K562 (cell line): Measurements from ENCODE around the gene B3GAT2. TPM values are rescaled to one million over a fixed set of nuclear protein-coding genes. Genes with fewer than 3 reads are reported as not detected.

Experiments used
- ATAC-seq: fragments of 200-7000 bp; cut with Tn5 transposase; 3 replicates; pipeline ENCODE4 v1.9.1; 2020; ENCODE audit warnings: moderate library complexity
- BruUV-seq: library from RNA; stranded (reverse); fragments of 400-500 nt; replicated peaks from 2 replicates; lab custom pipeline; 2021; lab: Mats Ljungman, UMichigan
- CTCF ChIA-PET: fragments of 300-600 bp; formaldehyde crosslinking; extraction: SDS; loops from one replicate; lab custom pipeline; 2021; ENCODE audit warnings: low intra/inter-chr PET ratio; lab: Yijun Ruan, JAX
- POLR2A ChIA-PET: fragments of 300-600, 350-650 bp; sonication (Branson Sonifier 250); formaldehyde crosslinking; extraction: SDS; loops from one replicate; lab custom pipeline; 2021; ENCODE audit warnings: antibody characterized with exemption, inconsistent platforms; lab: Yijun Ruan, JAX
- DNase-seq, 4 experiments: peaks; one replicate each; pipeline versions ENCODE4 v3.0.0 to v3.0.0-alpha.2; 2011 to 2018; ENCODE audit warnings: low spot score in 3 of 4, mixed read lengths in 3 of 4; ENCODE audit errors: extremely low read depth in 1 of 4
- FAIRE-seq: peaks from 2 replicates; lab custom pipeline; 2011; peaks lifted over from hg19 to GRCh38; lab: Jason Lieb, UNC
- H2AFZ ChIP-seq: 2 replicates; pipeline ENCODE4 v1.6.0; 2011; ENCODE audit warnings: low read depth, low read length, control low read depth, inconsistent platforms
- H3K27ac ChIP-seq: fragments of 200-600 bp; 3 replicates; pipeline ENCODE4 v1.8.0; 2011; ENCODE audit warnings: low read depth, mild to moderate bottlenecking, control low read depth, inconsistent platforms, low read length, moderate library complexity, mixed read lengths; ENCODE audit errors: extremely low read depth
- H3K27me3 ChIP-seq, 2 experiments: fragments of 300-600 bp in 1 of 2; 2 replicates in 1 of 2; 3 replicates in 1 of 2; pipeline versions ENCODE4 v1.6.0 to v1.8.0; 2011; ENCODE audit warnings: inconsistent platforms in 2 of 2, low read length in 2 of 2, mild to moderate bottlenecking in 1 of 2, mixed read lengths in 1 of 2, moderate library complexity in 1 of 2; ENCODE audit not compliant: control insufficient read depth in 2 of 2, insufficient read depth in 2 of 2
- H3K36me3 ChIP-seq: fragments of 300-600 bp; 3 replicates; pipeline ENCODE4 v1.8.0; 2011; ENCODE audit warnings: mild to moderate bottlenecking, low read length, inconsistent platforms; ENCODE audit not compliant: control insufficient read depth, insufficient read depth
- H3K4me1 ChIP-seq, 2 experiments: fragments of 200-600 bp in 1 of 2; replicated peaks in 1 of 2; 2 replicates in 1 of 2; 3 replicates in 1 of 2; pipeline versions ENCODE4 v1.5.1 to v1.8.0; 2011; ENCODE audit warnings: inconsistent platforms in 2 of 2, low read length in 2 of 2, mild to moderate bottlenecking in 1 of 2, mixed read lengths in 1 of 2, moderate library complexity in 1 of 2; ENCODE audit not compliant: control insufficient read depth in 2 of 2, insufficient read depth in 2 of 2
- H3K4me2 ChIP-seq: 2 replicates; pipeline ENCODE4 v1.6.1; 2011; ENCODE audit warnings: low read length, control low read depth, inconsistent platforms, mixed read lengths; ENCODE audit not compliant: insufficient read depth
- H3K4me3 ChIP-seq: fragments of 200-600 bp; sonication (generic), shearing (Covaris generic); 2 replicates; pipeline ENCODE4 v1.5.1; 2016; ENCODE audit warnings: control low read depth, inconsistent platforms
- H3K79me2 ChIP-seq: fragments of 200-600 bp; 3 replicates; pipeline ENCODE4 v1.8.0; 2011; ENCODE audit warnings: low read length, inconsistent platforms; ENCODE audit not compliant: control insufficient read depth, insufficient read depth
- H3K9ac ChIP-seq, 2 experiments: 2 replicates each; pipeline versions ENCODE4 v1.6.0 to v1.6.1; 2011; ENCODE audit warnings: low read depth in 2 of 2, low read length in 2 of 2, control low read depth in 1 of 2, inconsistent platforms in 1 of 2, mild to moderate bottlenecking in 1 of 2, mixed read lengths in 1 of 2; ENCODE audit not compliant: insufficient read depth in 1 of 2
- H3K9me1 ChIP-seq: one replicate; pipeline ENCODE4 v1.6.0; 2011; ENCODE audit warnings: inconsistent platforms, mild to moderate bottlenecking, low read length, moderate library complexity; ENCODE audit not compliant: control insufficient read depth, insufficient read depth
- H3K9me3 ChIP-seq: replicated peaks from 2 replicates; pipeline ENCODE4 v1.5.1; 2011; ENCODE audit warnings: low read depth, low read length, inconsistent platforms; ENCODE audit not compliant: control insufficient read depth, insufficient read depth
- H4K20me1 ChIP-seq: replicated peaks from 2 replicates; pipeline ENCODE4 v1.6.1; 2011; ENCODE audit warnings: low read length, inconsistent platforms, mixed read lengths; ENCODE audit not compliant: control insufficient read depth, insufficient read depth
- CXXC5 ChIP-seq: fragments of 250-450 bp; sonication (Bioruptor Pico); IDR thresholded peaks from 2 replicates; pipeline ENCODE4 v1.8.0; 2022; ENCODE audit warnings: inconsistent platforms, mild to moderate bottlenecking, moderate library complexity
- EZH2 ChIP-seq: IDR thresholded peaks from 2 replicates; pipeline ENCODE4 v1.6.1; 2012; ENCODE audit warnings: low read depth, mild to moderate bottlenecking, inconsistent platforms, low read length, borderline replicate concordance
- ZBTB40 ChIP-seq, 2 experiments: fragments of 450-650 bp in 1 of 2; sonication (generic) in 1 of 2; formaldehyde crosslinking in 1 of 2; IDR thresholded peaks; 2 replicates each; pipeline versions ENCODE4 v1.7.1 to v1.9.0; 2016 to 2022; ENCODE audit warnings: inconsistent platforms in 1 of 2, mild to moderate bottlenecking in 1 of 2, missing genetic modification reagents in 1 of 2
- WGBS: fragments of 100-300 bp; shearing (Covaris generic); methylation state at CpG from one replicate; pipeline ENCODE4 v1.1.6; 2016; ENCODE audit warnings: low coverage, mixed read lengths; ENCODE audit not compliant: insufficient coverage; ENCODE audit errors: missing lambda C conversion rate; 5-methylcytosine and 5-hydroxymethylcytosine counted together
- in situ Hi-C: fragments of 300-500 bp; cut with MboI; formaldehyde crosslinking; loops from 4 replicates; pipeline ENCODE4 v1.15.0; 2018; ENCODE audit warnings: inconsistent platforms, mixed read lengths
- intact Hi-C: fragments of 100-400 bp; cut with micrococcal nuclease; formaldehyde crosslinking; loops from 2 replicates; pipeline ENCODE4 v1.14.2; 2022
- polyA plus RNA-seq, 8 experiments: library from polyadenylated mRNA; depleted of rRNA in 4 of 8; stranded (reverse) in 5 of 8; unstranded in 3 of 8; fragments of >200 nt; fragmentation: Nextera tagmentation in 2 of 8; fragmentation: Illumina TruSeq in 1 of 8; extraction: Ambion mirVana in 2 of 8; extraction: Trizol in 1 of 8; gene quantifications; 2 replicates each; pipeline versions ENCODE4 v1.2.1 to v1.2.3, GENCODE V29; 2011 to 2014; ENCODE audit warnings: inconsistent platforms in 1 of 8, missing spikeins in 1 of 8
- total RNA-seq, 7 experiments: library from RNA; depleted of rRNA in 6 of 7; stranded (reverse); fragments of >200 nt in 6 of 7; fragmentation: Illumina TruSeq in 2 of 7; extraction: Trizol in 2 of 7; gene quantifications; 2 replicates each; pipeline versions ENCODE4 v1.2.1 to v1.2.3, GENCODE V29; 2011 to 2021; ENCODE audit warnings: low replicate concordance in 1 of 7

The B3GAT2 gene
- total and polyA plus RNA-seq, 9 of the 15 experiments (the other 6 are each of a cell fraction or from before 2014, with no cell fraction given), result 0.01 to 0.43 (median 0.04) TPM; not detected in 4

- no peaks in the 10 kb centered on the region for H3K79me2 ChIP-seq
- no peak overlapping the region for H3K4me2 ChIP-seq
- intact Hi-C loops, result no loop called here
- no TSS peak for BruUV-seq
- no peaks in the 10 kb centered on the region for H3K9me3 ChIP-seq
- no peak for ATAC-seq
- H3K27ac ChIP-seq, result no peak overlapping the region
- H3K9ac ChIP-seq, result no peak overlapping the region
- no peak for DNase-seq
- H4K20me1 ChIP-seq, result no peaks in the 10 kb centered on the region
- CTCF ChIA-PET, result no interaction called here
- no peaks in the 10 kb centered on the region for H3K4me1 ChIP-seq
- no peaks in the 10 kb centered on the region for H3K27me3 ChIP-seq
- H3K4me3 ChIP-seq, result no peak overlapping the region
- H2AFZ ChIP-seq, result no peak overlapping the region
- no peaks in the 10 kb centered on the region for H3K9me1 ChIP-seq
- POLR2A ChIA-PET, result interaction anchor here (1.1 kb wide), 1 partner anchor 14 kb away, joined by 3 read pairs; no protein-coding TSS in a partner anchor
- FAIRE-seq, result no peak
- in situ Hi-C loops, result no loop called here
- no peaks in the 10 kb centered on the region for H3K36me3 ChIP-seq
- WGBS, result 71% methylated on average over 2 of the region's 2 CpGs
- no peak for TF ChIP-seq ZBTB40 (IDR thresholded peaks at IDR 0.05)
- TF ChIP-seq ZBTB40 (CRISPR knock-in tag; IDR thresholded peaks at IDR 0.05), result no peak
- no peak for TF ChIP-seq EZH2
- TF ChIP-seq CXXC5 (CRISPR knock-in tag), result no peak
Observed at GRCh38 chr6:70821751-70822150, 135.1 kb downstream of the B3GAT2 start.
